Type B pancreatic cell (in vitro differentiated cells): ENCODE measurements around the gene LATS1. TPM values are rescaled to one million over a fixed set of nuclear protein-coding genes. Genes with fewer than 3 reads are reported as not detected.
"Not testable (repeated sequence)": the region's sequence is repeated elsewhere in the genome, so short reads cannot be mapped to it uniquely, and the experiment has no call there.

Experiments
- DNase-seq: peaks from one replicate; pipeline ENCODE4 v3.0.0; 2021; ENCODE audit warnings: mixed read lengths; ENCODE audit not compliant: unreplicated experiment; ENCODE audit errors: extremely low spot score
- H3K27ac Mint-ChIP-seq: 2 replicates; pipeline ENCODE4 v1.8.0; 2021; ENCODE audit warnings: mild to moderate bottlenecking, mixed read lengths
- H3K27me3 Mint-ChIP-seq: 2 replicates; pipeline ENCODE4 v1.8.0; 2021; ENCODE audit warnings: mixed read lengths
- H3K36me3 Mint-ChIP-seq: 2 replicates; pipeline ENCODE4 v1.8.0; 2021; ENCODE audit warnings: mixed read lengths
- H3K4me1 Mint-ChIP-seq: one replicate; pipeline ENCODE4 v1.8.0; 2021; ENCODE audit warnings: mixed read lengths; ENCODE audit not compliant: unreplicated experiment
- H3K4me3 Mint-ChIP-seq: 2 replicates; pipeline ENCODE4 v1.8.0; 2021; ENCODE audit warnings: mild to moderate bottlenecking, mixed read lengths
- H3K9me3 Mint-ChIP-seq: 2 replicates; pipeline ENCODE4 v1.8.0; 2021; ENCODE audit warnings: mixed read lengths
- total RNA-seq: library from RNA; stranded (reverse); gene quantifications from 2 replicates; pipeline ENCODE4 v1.2.1, GENCODE V29; 2021; ENCODE audit warnings: low replicate concordance
- TF ChIP-seq, protein P1 (sequence below): fragments of 200-600 bp; sonication (generic); conservative IDR thresholded peaks from 2 replicates; pipeline ENCODE4 v1.5.0; 2021; ENCODE audit warnings: antibody characterized with exemption, mild to moderate bottlenecking

LATS1 gene
- total RNA-seq, 1 donor from 2014 or later = 33.3 TPM

- Mint-ChIP-seq H3K27me3 (no peaks in the 10 kb centered on the region), H3K36me3 (peaks cover 10% of the 10 kb centered on the region), H3K4me3 (no peak overlapping the region), H3K4me1 (peaks cover 4% of the 10 kb centered on the region), H3K27ac (peak overlapping the region; percentile 41), H3K9me3 (no peaks in the 10 kb centered on the region)
- no peak for DNase-seq
- TF ChIP-seq, protein P1, sequence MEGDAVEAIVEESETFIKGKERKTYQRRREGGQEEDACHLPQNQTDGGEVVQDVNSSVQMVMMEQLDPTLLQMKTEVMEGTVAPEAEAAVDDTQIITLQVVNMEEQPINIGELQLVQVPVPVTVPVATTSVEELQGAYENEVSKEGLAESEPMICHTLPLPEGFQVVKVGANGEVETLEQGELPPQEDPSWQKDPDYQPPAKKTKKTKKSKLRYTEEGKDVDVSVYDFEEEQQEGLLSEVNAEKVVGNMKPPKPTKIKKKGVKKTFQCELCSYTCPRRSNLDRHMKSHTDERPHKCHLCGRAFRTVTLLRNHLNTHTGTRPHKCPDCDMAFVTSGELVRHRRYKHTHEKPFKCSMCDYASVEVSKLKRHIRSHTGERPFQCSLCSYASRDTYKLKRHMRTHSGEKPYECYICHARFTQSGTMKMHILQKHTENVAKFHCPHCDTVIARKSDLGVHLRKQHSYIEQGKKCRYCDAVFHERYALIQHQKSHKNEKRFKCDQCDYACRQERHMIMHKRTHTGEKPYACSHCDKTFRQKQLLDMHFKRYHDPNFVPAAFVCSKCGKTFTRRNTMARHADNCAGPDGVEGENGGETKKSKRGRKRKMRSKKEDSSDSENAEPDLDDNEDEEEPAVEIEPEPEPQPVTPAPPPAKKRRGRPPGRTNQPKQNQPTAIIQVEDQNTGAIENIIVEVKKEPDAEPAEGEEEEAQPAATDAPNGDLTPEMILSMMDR = no peak
Observed at GRCh38 chr6:149755300-149756260, 37.7 kb upstream of the LATS1 start.

DNA sequence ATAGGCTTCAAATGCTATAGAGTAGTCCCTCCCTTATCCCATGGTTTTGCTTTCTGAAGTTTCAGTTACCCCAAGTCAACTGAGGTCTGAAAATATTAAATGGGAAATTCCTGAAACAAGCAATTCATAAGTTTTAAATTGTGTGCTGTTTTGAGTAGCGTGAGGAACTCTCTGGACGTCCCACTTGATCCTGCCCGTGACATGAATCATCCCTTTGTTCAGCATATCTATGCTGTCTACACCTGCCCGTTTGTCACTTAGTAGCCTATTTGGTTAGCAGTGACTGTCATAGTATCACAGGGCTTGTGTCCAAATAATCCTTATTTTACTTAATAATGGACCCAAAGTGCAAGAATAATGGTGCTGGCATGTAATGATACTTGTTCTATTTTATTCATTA lies 36.6 kb upstream of the LATS1 start:
- TF ChIP-seq, protein P1 = no peak
- no peak overlapping the region for H3K27ac Mint-ChIP-seq
- H3K27me3 Mint-ChIP-seq = no peaks in the 10 kb centered on the region
- peaks cover 4% of the 10 kb centered on the region for H3K36me3 Mint-ChIP-seq
- H3K9me3 Mint-ChIP-seq = no peaks in the 10 kb centered on the region
- peaks cover 7% of the 10 kb centered on the region for H3K4me1 Mint-ChIP-seq
- no peak for DNase-seq
- no peak overlapping the region for H3K4me3 Mint-ChIP-seq

- not testable (repeated sequence) for H3K36me3 Mint-ChIP-seq, H3K9me3 Mint-ChIP-seq, H3K4me3 Mint-ChIP-seq, H3K4me1 Mint-ChIP-seq, H3K27ac Mint-ChIP-seq, DNase-seq, H3K27me3 Mint-ChIP-seq
Observed at GRCh38 chr6:149753374-149753637, 35.4 kb upstream of the LATS1 start.

DNA sequence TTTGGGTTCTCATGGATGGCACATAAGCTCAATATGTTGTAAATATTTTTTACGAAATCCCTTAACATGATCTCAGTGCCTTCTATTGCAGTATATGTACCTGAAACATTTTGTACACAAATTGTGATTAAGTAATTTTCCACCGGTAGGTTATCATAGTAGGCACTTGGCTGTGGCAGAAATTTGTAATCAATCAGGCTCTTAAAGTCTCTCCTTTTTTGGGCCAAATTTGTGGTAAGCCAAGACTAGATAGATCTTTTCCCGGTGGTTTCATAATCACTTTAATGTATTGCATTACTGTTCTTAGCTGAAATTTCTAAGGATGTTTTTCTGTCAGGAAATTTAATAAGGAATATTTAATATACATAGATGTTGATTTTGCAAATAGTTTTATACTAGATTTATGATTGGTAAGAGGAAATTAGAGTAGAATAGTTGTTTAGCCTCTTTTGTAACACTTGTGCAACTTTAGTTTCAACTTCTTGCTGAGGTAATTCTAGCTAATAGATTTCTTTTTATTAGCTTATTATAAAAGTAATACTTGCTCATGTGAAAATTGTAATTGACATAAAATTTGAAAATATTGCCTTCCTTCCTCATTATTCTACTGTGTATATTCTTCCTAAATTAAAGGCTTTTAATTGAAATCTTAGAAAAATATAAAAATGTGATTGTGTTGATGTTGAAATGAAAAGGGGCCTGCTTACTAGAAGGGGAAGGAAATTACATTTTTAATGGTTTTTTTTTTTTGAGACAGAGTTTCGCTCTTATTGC lies 34.9 kb upstream of the LATS1 start:
- peak overlapping the region; percentile 45 for H3K4me3 Mint-ChIP-seq

GRCh38 chr6:149751920-149752319 lies 34.0 kb upstream of the LATS1 start:
- H3K4me1 Mint-ChIP-seq, H3K9me3 Mint-ChIP-seq, H3K4me3 Mint-ChIP-seq, H3K27ac Mint-ChIP-seq, H3K27me3 Mint-ChIP-seq, DNase-seq, H3K36me3 Mint-ChIP-seq: not testable (repeated sequence)

More for the DNA sequence above, 34.9 kb upstream of the LATS1 start:
- TF ChIP-seq, protein P1 = no peak
- no peak overlapping the region for H3K27ac Mint-ChIP-seq
- H3K27me3 Mint-ChIP-seq = no peaks in the 10 kb centered on the region
- H3K4me1 Mint-ChIP-seq = peaks cover 7% of the 10 kb centered on the region
- no peaks in the 10 kb centered on the region for H3K9me3 Mint-ChIP-seq
- no peak for DNase-seq
- H3K36me3 Mint-ChIP-seq = peaks cover 4% of the 10 kb centered on the region

DNA sequence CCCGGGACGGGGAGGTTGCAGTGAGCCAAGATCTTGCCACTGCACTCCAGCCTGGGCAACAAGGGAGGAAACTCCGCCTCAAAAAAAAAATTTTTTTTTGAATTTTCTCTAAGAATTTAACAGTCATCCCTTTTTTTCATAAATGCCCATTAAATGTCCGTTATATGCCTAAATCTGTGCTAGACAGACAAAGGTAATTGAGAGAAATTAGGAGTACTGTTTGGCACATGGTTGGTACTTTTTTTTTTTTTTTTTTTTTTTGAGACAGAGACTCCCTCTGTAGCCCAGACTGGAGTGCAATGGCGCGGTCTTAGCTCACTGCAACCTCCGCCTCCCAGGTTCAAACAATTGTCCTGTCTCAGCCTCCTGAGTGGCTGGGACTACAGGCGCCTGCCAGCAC lies 33.3 kb upstream of the LATS1 start:
- Mint-ChIP-seq H3K4me1 (peaks cover 12% of the 10 kb centered on the region), H3K9me3 (no peaks in the 10 kb centered on the region), H3K36me3 (peaks cover 4% of the 10 kb centered on the region), H3K4me3 (no peak overlapping the region), H3K27me3 (no peaks in the 10 kb centered on the region), H3K27ac (no peak overlapping the region)
- TF ChIP-seq, protein P1 = no peak
- no peak for DNase-seq
